GM21367 (cell line): ENCODE results near the gene STXBP5L.
"Not testable (repeated sequence)": the region's sequence is repeated elsewhere in the genome, so short reads cannot be mapped to it uniquely, and the experiment has no call there.

ENCODE experiments used
- ATAC-seq: cut with Tn5 transposase; IDR thresholded peaks from one replicate; pipeline ENCODE4 v1.9.1; 2021; ENCODE audit not compliant: unreplicated experiment

The STXBP5L gene

DNA sequence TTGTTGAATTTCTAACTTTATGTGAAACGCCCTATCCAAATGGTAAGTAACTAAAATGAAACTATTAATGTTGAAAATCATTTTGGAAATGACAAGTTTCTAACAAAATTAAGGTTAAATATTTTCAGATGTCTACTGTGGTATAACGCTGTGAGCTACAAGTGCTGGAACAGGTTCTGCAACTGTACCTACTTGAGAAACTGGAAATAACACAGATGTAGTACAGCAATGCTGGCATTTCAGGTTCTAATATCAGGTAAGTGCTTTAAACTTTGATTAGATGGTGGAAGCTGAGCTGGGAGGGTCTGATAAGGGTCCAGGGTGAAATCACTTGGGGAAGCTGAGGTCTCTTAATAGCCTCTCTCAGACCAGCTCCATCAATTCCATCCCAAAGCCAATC lies 315.1 kb downstream of the STXBP5L start:
- ATAC-seq, result no peak

DNA sequence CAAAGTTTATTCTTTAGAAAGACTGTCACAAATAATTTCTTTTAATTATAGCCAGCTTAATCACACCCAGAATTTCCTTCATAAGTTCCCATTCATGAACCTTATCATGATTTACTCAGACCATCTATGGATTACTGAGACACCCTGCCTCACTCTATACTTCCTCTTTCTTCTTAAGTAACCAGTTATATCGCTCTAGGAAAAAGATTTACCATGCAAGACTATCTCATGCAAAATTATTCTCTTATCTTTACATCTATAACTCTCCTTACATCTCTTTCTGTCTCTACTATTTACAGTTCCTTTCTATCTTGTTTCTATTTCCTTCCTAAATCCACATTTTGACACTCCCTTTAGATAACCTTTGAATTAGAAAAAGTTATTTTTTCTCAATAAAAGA lies 321.0 kb downstream of the STXBP5L start:
- ATAC-seq, result no peak

DNA sequence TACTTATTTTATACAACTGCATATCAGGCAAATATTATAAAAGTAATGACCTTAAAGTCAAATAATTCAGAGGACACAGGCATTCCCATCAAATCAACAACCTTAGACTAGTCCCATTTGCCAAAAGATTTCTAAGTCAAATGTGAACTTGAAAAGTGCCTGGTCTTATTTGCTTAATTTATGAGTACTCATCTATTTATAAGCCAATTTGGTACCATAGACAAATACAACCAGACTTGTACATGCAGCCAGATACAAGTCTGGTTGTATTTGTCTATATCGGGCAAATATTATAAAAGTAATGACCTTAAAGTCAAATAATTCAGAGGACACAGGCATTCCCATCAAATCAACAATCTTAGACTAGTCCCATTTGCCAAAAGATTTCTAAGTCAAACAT lies 322.2 kb downstream of the STXBP5L start:
- not testable (repeated sequence) for ATAC-seq

DNA sequence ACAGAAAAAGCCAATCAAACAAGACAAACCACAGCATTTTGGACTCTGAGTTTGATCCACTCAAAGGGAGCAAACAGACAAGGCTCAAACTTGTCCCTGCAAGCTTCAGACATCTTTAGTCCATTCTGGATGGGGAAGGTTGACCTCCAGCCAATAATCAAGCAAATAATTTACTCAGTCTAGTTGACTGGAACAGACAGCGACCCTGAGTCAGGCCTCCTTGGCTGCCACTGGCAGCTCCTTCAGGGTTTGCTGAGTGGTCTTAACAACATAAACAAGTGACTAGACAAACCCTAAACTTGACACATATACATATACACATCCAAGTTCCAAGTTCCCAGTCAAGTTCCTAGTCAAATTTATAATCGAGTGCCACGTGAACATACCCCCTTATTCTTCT lies 323.9 kb downstream of the STXBP5L start:
- ATAC-seq, result no peak

DNA sequence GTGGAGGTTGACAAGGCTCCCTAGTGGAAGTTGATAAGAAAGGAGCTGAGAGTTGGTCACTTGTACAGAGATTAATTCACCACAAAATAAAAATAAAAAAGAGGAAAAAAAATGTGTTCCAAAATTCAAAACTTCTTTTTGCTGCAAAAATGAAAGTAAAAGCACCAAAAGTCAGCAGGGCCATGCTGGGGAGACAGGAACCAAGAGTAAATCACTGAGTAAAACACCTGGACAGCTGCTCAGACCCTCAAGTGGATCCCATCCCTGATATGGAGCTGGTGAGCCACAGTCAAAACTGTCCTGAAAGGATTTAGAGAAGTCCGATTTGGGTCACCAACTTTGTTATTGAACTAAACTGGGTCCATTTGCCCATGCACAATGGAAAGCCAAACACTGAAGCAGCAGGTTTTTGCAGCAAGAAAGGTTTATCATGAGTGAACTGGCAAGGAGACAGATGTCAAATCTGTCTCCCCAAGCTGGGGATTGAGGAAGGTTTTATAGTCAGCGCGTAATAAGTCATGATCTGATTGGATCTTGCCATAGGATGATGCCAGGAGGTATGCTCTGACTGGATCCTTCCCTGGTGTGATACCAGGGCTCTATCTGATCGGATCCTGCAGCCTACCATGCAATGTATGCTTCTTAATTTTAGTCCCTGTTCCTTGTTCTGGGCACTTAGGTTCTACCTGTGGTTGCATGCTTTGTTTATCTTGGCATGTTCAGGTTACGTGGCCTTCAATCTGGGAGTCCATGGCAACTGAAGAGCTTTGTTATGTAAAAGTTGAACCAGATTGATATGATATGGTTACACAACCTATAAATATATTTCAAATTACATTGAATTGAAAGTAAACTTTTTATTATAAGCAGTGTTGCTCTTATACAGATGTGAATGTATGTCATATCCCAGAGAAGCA lies 324.6 kb downstream of the STXBP5L start:
- no peak for ATAC-seq

DNA sequence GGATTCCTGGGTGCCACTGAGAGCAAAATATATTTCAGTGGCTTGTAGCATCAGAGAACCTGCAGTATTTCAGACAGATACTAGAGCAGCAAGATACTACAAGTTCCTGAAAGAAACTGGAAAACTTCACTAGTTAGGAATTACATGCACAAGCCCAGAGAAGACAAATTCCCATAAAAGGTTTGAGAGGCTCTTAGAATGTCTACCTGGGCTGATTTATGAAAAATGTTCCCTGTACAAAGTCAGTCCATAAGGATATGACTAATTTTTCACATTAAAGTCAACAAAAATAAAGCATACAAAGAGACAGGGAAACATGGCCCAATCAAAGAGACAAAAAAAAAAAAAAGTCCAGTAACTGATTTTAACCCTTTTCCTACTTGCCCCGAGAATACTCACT lies 335.2 kb downstream of the STXBP5L start:
- no peak for ATAC-seq

DNA sequence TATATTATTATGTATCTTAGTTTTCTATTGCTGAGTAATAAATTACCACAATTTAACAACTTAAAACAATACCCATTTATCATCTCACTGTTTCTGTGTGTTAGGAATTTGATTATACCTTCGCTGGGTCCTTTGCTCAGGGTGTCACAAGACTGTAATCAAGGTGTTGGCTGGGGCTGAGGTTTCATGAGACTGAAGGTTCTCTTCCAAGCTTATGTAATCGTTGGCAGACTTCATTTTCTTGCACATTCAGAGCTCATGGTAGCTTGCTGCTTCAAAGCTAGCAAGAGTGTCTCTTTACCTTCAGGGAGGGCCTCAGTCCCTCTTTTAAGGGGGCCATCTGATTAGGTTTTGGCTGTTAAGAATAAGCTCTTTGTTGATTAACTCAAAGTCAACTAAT lies 344.7 kb downstream of the STXBP5L start:
- no peak for ATAC-seq

DNA sequence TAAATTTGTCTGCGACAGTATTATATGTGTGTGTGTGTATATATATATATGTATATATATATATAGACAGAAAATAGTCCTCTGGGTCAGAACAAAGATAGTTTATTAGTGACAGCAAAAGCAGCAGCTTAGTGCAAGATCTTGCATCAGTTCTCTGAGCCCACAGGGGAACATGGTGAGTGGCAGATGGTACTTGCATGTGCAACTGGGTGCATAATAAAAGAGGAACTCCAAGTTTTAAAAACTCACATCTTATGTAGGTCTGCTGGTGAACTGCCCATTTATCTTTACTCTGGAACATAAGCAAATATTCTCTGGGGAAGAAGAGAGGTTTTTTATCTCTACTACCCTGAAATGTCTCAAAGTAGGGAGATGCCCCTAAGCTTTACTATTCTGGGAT lies 361.4 kb downstream of the STXBP5L start:
- ATAC-seq, result no peak

DNA sequence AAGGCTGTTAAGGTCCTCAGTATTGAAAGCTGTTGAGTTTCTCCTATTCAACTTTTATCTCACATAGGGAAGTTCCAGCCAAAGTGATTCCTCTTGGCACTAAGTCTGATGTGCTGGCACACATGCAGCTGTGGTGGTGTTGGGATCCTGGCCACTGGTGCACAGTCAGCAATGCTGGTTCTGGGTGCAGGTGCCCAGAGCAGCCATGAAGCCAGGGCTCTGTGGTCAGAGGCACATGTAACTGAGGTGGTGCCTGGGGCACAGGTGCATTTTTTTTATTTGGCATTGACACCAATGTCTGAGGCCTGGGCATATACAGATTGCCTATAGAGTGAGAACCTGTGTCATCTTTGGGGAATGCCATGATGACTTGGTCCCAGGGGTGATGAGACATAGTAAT lies 366.4 kb downstream of the STXBP5L start:
- no peak for ATAC-seq

DNA sequence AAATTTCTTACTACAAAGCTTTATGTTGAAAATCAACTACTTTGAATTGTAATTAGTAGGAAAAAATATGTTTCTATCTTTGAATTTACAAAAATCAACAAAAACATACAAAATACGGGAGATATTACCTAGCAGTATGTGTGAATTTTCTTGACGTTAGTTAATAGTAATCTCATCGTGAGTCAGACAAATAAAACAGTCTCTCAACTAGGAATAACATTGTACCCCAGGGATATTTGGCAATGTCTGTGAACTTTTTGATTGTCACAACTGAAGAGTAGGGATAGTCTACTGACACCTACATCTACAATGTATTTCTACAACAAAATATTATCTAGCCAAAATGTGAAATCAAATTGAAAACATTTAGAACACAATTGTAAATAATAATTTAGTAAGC lies 387.4 kb downstream of the STXBP5L start:
- ATAC-seq, result no peak

DNA sequence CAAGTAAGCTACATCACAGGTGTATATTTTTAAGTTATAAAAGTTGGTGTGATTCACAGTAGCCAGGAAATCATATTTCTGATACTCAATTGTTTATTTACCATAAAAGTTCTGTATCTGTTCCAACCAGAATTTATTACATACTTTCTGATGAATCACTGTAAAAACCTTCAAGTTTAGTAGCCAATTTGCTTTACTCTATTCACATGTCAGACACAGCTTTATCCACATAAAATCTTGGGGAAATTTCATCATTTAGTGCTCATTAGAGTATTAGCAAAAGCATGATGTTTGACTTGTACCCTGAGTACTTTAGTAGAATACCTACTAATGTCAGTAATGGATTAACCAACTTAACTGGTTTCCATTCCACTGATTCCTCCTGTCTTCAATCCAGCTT lies 388.0 kb downstream of the STXBP5L start:
- no peak for ATAC-seq

DNA sequence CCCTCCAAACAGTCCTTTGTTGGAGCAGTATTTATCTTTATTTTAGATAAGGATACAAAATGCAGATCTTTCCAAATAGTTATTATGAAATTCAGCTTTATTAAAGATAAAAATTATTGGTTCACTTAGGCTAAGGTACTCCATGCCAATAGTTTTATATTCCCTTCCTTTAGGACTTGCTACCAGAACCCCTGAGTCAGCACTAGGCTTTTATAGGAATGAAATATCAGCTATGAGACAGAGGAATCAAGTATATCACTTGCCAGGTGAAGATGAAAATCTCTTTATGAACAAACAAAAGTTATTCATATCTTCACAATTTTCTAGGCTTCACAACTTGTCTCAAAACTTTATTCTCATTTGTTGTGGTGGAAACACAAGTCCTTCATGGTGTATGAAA lies 416.3 kb downstream of the STXBP5L start:
- no peak for ATAC-seq

DNA sequence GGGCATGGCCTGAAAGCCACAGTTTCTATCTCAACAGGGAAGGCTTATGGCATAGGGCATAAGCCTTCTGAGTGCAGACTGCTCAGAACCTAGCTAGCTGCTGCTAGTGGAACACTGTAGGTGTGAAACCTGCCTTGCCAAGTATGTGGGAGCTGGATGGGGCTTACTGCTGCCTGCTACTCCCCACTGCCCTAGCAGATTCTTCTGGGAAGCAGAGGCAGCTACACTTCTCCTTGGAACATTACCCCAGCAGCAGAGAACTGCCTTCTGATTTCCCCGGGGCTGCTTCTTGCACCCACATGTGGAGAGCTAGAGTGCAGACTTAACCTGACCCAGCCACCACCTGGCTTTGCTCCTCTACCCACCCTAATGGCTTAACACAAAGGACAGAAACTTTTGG lies 422.1 kb downstream of the STXBP5L start:
- ATAC-seq, result no peak

DNA sequence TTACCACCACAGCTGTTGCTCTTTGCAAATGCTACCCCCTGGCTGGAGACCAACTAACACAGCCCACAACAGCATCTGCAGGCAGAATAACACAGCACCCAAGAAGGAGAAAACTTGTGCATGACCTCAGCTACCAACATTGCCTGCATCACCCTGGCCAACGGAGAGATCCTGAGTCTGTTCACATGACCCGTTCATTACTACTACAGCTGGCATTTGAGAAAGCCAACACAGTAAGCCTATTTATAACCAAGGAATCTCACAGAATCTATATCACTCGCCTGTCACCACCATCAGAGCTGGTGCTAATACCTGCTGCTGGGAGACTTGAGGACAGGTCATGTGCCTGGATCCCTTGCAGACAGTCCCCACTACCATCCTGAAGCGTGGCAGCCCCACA lies 422.6 kb downstream of the STXBP5L start:
- ATAC-seq, result no peak

DNA sequence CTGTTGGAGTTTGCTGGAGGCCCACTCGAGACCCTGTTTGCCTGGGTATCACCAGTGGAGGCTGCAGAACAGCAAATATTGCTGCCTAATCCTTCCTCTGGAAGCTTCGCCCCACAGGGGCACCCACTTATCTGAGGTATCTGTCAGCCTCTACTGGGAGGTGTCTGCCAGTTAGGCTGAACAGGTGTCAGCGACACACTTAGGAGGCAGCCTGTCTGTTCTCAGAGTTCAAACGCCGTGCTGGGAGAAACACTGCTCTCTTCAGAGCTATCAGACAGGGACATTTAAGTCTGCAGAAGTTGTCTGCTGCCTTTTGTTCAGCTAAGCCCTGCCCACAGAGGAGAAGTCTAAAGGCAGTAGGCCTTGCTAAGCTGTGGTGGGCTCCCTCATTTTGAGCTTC lies 448.0 kb downstream of the STXBP5L start:
- not testable (repeated sequence) for ATAC-seq

DNA sequence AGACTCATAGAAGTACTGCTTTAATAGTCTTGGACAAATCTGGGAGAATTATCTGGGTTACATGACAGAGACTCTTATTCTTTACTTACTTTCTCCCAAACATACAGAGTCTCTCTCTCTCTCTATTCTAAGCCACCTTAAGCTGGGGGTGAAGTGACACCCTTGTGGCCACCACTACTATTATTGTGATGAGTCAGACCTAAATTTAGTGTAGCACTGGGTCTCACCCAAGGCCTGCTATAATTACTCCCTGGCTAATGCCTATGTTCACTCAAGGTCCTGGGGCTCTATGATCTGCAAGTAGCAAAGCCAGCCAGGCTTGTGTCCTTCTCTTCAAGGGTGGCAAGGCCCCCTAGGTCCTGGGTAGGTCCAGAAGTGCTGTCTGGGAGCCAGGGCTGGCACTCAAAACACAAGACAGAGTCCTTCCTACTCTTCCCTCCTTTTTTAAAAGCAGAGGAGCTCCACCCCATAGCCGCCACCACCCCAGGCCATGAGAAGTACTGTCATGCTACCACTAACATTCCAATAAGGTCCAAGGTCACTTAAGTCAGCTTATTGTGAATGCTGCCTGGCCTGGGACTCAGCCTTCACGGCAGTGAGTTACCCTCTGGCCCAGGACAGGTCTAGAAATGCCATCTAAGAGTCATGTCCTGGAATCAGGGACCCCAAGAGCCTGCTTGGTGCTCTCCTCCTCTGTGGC lies 454.2 kb downstream of the STXBP5L start:
- ATAC-seq, result peak; percentile 82

DNA sequence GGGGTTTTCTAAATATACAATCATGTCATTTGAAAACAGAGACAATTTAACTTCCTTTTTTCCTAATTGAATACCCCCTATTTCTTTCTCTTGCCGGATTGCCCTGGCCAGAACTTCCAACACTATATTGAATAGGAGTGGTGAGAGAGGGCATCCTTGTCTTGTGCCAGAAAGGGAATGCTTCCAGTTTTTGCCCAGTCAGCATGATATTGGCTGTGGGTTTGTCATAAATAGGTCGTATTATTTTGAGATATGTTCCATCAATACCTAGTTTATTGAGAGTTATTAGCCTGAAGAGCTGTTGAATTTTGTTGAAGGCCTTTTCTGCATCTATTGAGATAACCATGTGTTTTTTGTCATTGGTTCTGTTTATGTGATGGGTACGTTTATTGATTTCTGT lies 480.3 kb downstream of the STXBP5L start:
- ATAC-seq, result not testable (repeated sequence)

DNA sequence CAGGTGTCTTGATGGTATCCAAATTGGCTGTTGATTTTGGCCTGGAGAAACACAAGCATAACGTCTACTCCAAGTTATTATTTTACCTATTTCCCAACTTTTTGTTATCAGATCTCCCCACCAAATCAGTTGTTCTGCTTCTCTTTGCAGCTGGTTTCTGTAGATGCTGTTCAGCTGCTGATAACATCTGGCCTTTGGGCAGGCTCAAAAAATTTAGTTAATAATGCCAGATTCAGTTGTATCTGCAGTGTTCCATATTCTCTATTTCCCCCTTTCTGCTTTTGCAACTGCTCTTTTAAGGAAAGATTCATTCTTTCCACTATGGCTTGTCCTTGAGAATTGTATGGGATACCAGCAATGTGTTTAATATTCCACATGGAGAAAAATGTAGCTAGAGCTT lies 488.0 kb downstream of the STXBP5L start:
- ATAC-seq, result not testable (repeated sequence)

DNA sequence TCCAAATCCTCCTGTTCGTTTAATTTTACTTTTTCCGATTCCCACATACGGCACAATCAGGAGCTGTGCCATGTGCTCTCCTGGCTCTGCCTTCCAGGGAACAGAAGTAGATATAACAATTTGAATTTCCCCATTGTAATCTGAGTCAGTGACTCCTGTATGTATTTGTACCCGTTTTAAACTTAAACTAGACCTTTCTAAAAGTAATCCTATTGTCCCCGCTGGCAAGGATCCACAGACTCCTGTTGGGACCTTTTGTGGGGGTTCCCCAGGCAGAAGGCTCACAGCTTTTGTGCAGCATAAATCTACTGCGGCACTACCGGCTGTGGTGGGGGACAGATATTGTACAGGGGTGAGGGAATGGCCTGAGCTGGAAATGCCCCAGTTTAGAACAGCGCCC lies 490.0 kb downstream of the STXBP5L start:
- not testable (repeated sequence) for ATAC-seq

DNA sequence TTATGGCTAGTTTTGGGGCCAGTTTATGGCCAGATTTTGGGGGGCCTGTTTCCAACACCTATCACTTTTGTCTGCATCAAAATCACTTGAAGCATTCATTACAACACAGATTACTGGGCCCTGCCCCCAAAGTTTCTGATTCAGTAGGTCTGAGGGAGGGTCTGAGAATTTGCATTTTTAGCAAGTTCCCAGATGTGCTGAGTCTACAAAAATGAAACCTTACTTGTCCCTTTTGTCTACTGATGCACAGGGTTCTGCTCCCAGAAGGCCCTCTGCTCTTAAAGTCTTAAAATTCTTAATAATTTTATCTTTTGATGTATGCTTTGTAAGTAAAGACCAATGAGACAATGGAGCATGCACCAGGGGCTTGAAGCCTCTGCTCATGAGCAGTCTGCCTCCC lies 491.8 kb downstream of the STXBP5L start:
- ATAC-seq, result no peak

DNA sequence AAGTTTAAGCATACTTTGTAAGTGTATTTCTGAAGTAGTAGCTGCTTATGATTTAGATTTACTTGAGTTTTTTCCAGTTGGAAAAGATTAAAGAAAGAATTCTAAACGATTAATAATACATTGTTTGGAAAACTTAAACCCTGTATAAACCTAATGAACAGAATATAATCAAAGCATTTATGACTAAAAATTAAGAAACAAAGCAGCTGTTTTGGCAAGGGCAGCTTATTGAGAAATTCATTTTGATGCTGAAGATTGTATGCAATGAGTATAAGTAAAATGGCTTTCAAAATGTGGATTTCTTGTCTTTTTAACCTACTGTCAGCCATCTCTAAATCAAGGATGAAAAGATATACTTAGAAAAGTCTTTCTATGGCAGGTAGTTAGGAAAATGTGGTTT lies 497.6 kb downstream of the STXBP5L start:
- no peak for ATAC-seq

DNA sequence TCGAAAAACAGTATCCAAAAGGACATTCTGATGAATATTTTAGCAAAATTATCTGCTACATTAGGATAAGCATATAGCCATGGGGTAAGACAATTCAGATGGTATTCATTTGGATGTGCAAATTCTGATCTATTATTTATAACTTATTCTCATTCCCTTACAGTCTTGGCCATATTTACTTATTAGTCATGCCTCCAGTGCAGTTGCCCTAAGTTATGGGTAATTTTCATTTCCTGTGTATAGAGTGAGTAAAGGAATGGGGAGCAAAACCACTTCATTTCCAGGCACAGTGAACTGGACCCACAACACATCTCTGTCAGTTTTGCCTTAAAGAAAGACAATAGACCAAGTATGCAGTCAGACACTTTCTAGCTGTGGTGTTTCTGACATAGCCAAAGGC lies 503.5 kb downstream of the STXBP5L start:
- no peak for ATAC-seq
